Astrocyte of the cerebellum (primary cell): Measurements from ENCODE around the gene XKR8.

ENCODE experiments used
- DNase-seq: peaks from one replicate; pipeline ENCODE4 v3.0.0-alpha.2; 2011; ENCODE audit warnings: low read depth
- H3K4me3 ChIP-seq: 2 replicates; pipeline ENCODE4 v1.5.1; 2011; ENCODE audit warnings: mild to moderate bottlenecking, low read depth, low read length, moderate library complexity
- CTCF ChIP-seq: IDR thresholded peaks from 2 replicates; pipeline ENCODE4 v1.5.1; 2012; ENCODE audit warnings: low read length, low read depth, moderate library complexity, mild to moderate bottlenecking; ENCODE audit errors: missing control alignments
- in situ Hi-C: cut with HindIII; loops from 2 replicates; pipeline ENCODE4 v1.10.0; 2017; ENCODE audit warnings: low sequenced_read_pairs

XKR8 gene

GRCh38 chr1:27959792-27960603 lies at the start of gene XKR8:
TSS of gene XKR8 (plus strand) at chr1:27959973. CDS start at chr1:27960070, 97 bp downstream.
- H3K4me3 ChIP-seq: peak within 1 kb of the TSS; percentile 60
- in situ Hi-C loops: no loop called here

GRCh38 chr1:27912429-27912828 lies 47.3 kb upstream of the XKR8 start:
- in situ Hi-C loops: no loop called here
- TF ChIP-seq CTCF: no peak
- DNase-seq: no peak

More at GRCh38 chr1:27959792-27960603, at the start of gene XKR8:
- DNase-seq: no peak
- peak; percentile 30 for TF ChIP-seq CTCF

GRCh38 chr1:27915082-27915575 lies 44.6 kb upstream of the XKR8 start:
- TF ChIP-seq CTCF: no peak
- DNase-seq: no peak
- in situ Hi-C loops: no loop called here
- no peak overlapping the region for H3K4me3 ChIP-seq

More at GRCh38 chr1:27912429-27912828, 47.3 kb upstream of the XKR8 start:
- H3K4me3 ChIP-seq: no peak overlapping the region

GRCh38 chr1:27922272-27922671 lies 37.5 kb upstream of the XKR8 start:
- DNase-seq: no peak
- no peak for TF ChIP-seq CTCF
- in situ Hi-C loops: no loop called here
- H3K4me3 ChIP-seq: no peak overlapping the region

- DNase-seq: no peak
- in situ Hi-C loops: no loop called here
Observed at GRCh38 chr1:27928216-27928954, 31.4 kb upstream of the XKR8 start.

More at GRCh38 chr1:27928216-27928954, 31.4 kb upstream of the XKR8 start:
- no peak overlapping the region for H3K4me3 ChIP-seq
- TF ChIP-seq CTCF: no peak
